Measurements from ENCODE around the gene ST8SIA6.
A peak's percentile ranks its signal among the peaks of the same experiment; 100 is the strongest.

The ST8SIA6 gene

DNA sequence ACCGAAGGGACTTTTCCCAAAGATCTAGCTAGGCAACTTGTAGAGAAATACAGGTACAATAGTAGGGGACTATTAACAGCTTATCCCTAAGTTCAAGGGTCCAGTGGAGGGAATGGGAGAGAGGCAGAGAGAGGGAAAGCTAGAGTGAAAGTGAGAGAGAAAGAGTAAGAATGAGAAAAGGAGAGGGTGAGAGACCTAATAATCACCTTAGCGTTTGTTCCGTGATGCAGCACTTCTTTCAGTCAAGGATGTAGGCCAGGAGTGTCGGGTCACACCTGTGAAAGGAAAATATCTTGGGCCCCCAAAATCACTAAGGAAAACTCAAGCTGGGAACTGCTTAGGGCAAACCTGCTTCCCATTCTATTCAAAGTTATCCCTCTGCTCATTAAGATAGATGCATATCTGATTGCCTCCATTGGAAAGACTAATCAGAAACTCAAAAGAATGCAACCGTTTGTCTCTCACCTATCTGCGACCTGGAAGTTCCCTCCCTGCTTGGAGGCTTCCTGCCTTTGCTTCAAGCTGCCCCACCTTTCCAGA is 75.2 kb downstream of the ST8SIA6 start:
- TF ChIP-seq EZH2phosphoT487 (IDR thresholded peaks at IDR 0.05; ENCODE audit: borderline replicate concordance) = no peak
- TF ChIP-seq, protein P1, sequence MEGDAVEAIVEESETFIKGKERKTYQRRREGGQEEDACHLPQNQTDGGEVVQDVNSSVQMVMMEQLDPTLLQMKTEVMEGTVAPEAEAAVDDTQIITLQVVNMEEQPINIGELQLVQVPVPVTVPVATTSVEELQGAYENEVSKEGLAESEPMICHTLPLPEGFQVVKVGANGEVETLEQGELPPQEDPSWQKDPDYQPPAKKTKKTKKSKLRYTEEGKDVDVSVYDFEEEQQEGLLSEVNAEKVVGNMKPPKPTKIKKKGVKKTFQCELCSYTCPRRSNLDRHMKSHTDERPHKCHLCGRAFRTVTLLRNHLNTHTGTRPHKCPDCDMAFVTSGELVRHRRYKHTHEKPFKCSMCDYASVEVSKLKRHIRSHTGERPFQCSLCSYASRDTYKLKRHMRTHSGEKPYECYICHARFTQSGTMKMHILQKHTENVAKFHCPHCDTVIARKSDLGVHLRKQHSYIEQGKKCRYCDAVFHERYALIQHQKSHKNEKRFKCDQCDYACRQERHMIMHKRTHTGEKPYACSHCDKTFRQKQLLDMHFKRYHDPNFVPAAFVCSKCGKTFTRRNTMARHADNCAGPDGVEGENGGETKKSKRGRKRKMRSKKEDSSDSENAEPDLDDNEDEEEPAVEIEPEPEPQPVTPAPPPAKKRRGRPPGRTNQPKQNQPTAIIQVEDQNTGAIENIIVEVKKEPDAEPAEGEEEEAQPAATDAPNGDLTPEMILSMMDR (conservative IDR thresholded peaks at IDR 0.05; ENCODE audit: low read length) = no peak
- Histone ChIP-seq H3K79me2 (ENCODE audit: insufficient read depth, low read length) (no peaks in the 10 kb centered on the region), H3K36me3 (ENCODE audit: insufficient read depth, low read length) (no peaks in the 10 kb centered on the region), H3K9me2 (replicated peaks; ENCODE audit: low read depth, low read length) (no peaks in the 10 kb centered on the region), H3K9me3 (ENCODE audit: insufficient read depth, low read depth, low read length) (no peaks in the 10 kb centered on the region), H3K9ac (ENCODE audit: low read depth, low read length, poor library complexity, severe bottlenecking) (no peak overlapping the region), H3K27me3 (ENCODE audit: insufficient read depth, low read length, poor library complexity, severe bottlenecking) (no peaks in the 10 kb centered on the region), H2AFZ (ENCODE audit: low read length) (no peak overlapping the region), H3K4me1 (ENCODE audit: insufficient read depth, low read length, poor library complexity, severe bottlenecking) (no peaks in the 10 kb centered on the region), H3K4me2 (ENCODE audit: low read depth, low read length, poor library complexity, severe bottlenecking) (no peak overlapping the region), H4K20me1 (ENCODE audit: insufficient read depth, low read length, poor library complexity, severe bottlenecking) (no peaks in the 10 kb centered on the region), H3K4me3 (ENCODE audit: low read length, poor library complexity, severe bottlenecking) (no peak overlapping the region), H3F3A (ENCODE audit: low read depth) (no peaks in the 10 kb centered on the region)

DNA sequence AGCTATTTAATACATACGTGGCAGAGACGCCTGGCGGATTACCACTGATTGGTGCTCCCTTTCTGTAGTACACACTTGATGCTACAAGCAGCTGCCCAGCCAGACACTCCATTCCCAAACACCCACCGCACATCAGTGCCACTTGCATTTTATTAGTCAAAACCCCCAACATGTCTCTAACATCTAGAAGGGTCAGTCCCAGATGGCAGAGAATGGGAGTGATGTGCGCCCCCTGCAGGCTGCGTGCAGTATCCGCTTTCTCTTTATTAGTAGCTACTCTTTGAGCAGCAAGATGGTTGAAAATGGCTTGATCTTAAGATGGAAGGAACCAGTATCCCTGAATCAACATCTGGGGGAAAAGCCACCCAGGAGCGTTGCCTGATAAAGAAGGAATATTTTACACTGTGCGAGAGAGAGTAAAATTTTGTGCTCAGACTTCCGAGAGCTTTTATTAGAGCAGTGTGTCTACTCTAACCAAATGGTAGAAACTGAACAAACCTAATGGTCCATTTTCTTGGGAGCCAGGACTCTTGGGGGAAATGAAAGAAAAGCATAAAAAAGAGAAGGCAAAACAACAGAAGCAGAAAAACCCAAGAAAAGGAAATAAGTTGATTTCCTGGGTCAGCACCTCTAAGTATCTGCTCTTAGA is 78.3 kb downstream of the ST8SIA6 start:
- Histone ChIP-seq H3K4me3 (ENCODE audit: low read length, poor library complexity, severe bottlenecking) (no peak overlapping the region), H3K36me3 (ENCODE audit: insufficient read depth, low read length) (no peaks in the 10 kb centered on the region), H3K9me2 (replicated peaks; ENCODE audit: low read depth, low read length) (no peaks in the 10 kb centered on the region), H2AFZ (ENCODE audit: low read length) (no peak overlapping the region), H3K9ac (ENCODE audit: low read depth, low read length, poor library complexity, severe bottlenecking) (no peak overlapping the region), H3K4me1 (ENCODE audit: insufficient read depth, low read length, poor library complexity, severe bottlenecking) (no peaks in the 10 kb centered on the region), H3F3A (ENCODE audit: low read depth) (no peaks in the 10 kb centered on the region), H3K27me3 (ENCODE audit: insufficient read depth, low read length, poor library complexity, severe bottlenecking) (no peaks in the 10 kb centered on the region), H3K4me2 (ENCODE audit: low read depth, low read length, poor library complexity, severe bottlenecking) (no peak overlapping the region), H3K79me2 (ENCODE audit: insufficient read depth, low read length) (no peaks in the 10 kb centered on the region), H4K20me1 (ENCODE audit: insufficient read depth, low read length, poor library complexity, severe bottlenecking) (no peaks in the 10 kb centered on the region), H3K9me3 (ENCODE audit: insufficient read depth, low read depth, low read length) (no peaks in the 10 kb centered on the region)
- TF ChIP-seq EZH2phosphoT487 (IDR thresholded peaks at IDR 0.05; ENCODE audit: borderline replicate concordance) = no peak
- TF ChIP-seq, protein P1 (conservative IDR thresholded peaks at IDR 0.05; ENCODE audit: low read length) = peak; percentile 95

DNA sequence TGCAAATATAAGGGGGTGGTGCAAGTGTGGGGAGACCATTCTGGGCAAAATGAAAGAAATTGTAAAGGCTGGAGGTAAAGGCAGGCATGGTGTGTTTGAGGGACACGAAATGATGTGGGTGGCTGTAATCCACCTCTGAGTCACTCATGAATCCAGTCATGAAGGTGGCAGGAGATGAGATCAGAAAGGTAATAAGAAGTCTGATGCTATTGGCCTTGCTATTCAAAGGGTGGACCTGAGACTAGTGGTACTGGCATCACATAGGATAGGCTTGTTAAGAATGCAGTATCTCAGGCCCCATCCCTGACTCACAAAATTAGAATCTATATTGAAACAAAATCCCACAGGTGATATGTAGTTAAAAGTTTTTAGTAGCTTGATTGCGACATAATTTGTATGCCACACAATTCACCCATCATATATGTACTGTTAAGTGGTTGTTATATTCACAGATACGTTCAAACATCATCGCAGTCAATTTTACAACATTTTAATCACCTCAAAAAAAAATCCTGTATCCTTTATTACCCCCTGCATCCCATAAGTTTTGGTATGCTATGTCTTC is 85.6 kb downstream of the ST8SIA6 start:
- H3K4me2 ChIP-seq (ENCODE audit: low read depth, low read length, poor library complexity, severe bottlenecking) = no peak overlapping the region
- H3K79me2 ChIP-seq (ENCODE audit: insufficient read depth, low read length) = no peaks in the 10 kb centered on the region
- no peak overlapping the region for H2AFZ ChIP-seq (ENCODE audit: low read length)
- H4K20me1 ChIP-seq (ENCODE audit: insufficient read depth, low read length, poor library complexity, severe bottlenecking) = no peaks in the 10 kb centered on the region
- no peaks in the 10 kb centered on the region for H3F3A ChIP-seq (ENCODE audit: low read depth)
- TF ChIP-seq, protein P1 (conservative IDR thresholded peaks at IDR 0.05; ENCODE audit: low read length) = no peak
- no peak for TF ChIP-seq EZH2phosphoT487 (IDR thresholded peaks at IDR 0.05; ENCODE audit: borderline replicate concordance)
- H3K4me3 ChIP-seq (ENCODE audit: low read length, poor library complexity, severe bottlenecking) = no peak overlapping the region
- H3K9ac ChIP-seq (ENCODE audit: low read depth, low read length, poor library complexity, severe bottlenecking) = no peak overlapping the region
- no peaks in the 10 kb centered on the region for H3K4me1 ChIP-seq (ENCODE audit: insufficient read depth, low read length, poor library complexity, severe bottlenecking)
- no peaks in the 10 kb centered on the region for H3K9me3 ChIP-seq (ENCODE audit: insufficient read depth, low read depth, low read length)
- no peaks in the 10 kb centered on the region for H3K27me3 ChIP-seq (ENCODE audit: insufficient read depth, low read length, poor library complexity, severe bottlenecking)
- no peaks in the 10 kb centered on the region for H3K9me2 ChIP-seq (replicated peaks; ENCODE audit: low read depth, low read length)
- H3K36me3 ChIP-seq (ENCODE audit: insufficient read depth, low read length) = no peaks in the 10 kb centered on the region

All from Loucy (cell line).